Neural cell (in vitro differentiated cells): ENCODE measurements around the gene ZSWIM7. TPM values are rescaled to one million over a fixed set of nuclear protein-coding genes. Genes with fewer than 3 reads are reported as not detected.

Experiments
- H2AFZ ChIP-seq: fragments of 200-600, 300-800 bp; sonication (generic), shearing (Covaris generic); 2 replicates; pipeline ENCODE4 v1.6.0; 2014; ENCODE audit warnings: low read depth, mild to moderate bottlenecking, antibody characterized with exemption, low read length, moderate library complexity
- H3F3A ChIP-seq: fragments of 200-600 bp; shearing (Covaris generic); 2 replicates; pipeline ENCODE4 v1.6.1; 2016; ENCODE audit warnings: mild to moderate bottlenecking, moderate library complexity, mixed read lengths, antibody characterized with exemption, low read length; ENCODE audit not compliant: insufficient read depth, poor library complexity, severe bottlenecking
- H3K27ac ChIP-seq: fragments of 200-600, 300-800 bp; sonication (generic), shearing (Covaris generic); 2 replicates; pipeline ENCODE4 v1.5.1; 2014; ENCODE audit warnings: mild to moderate bottlenecking, low read length, moderate library complexity
- H3K27me3 ChIP-seq: fragments of 300-800, 200-600 bp; sonication (generic), shearing (Covaris generic); 2 replicates; pipeline ENCODE4 v1.6.0; 2014; ENCODE audit warnings: mild to moderate bottlenecking, low read depth, low read length, moderate library complexity; ENCODE audit not compliant: insufficient read depth
- H3K36me3 ChIP-seq: fragments of 300-800, 200-600 bp; sonication (generic), shearing (Covaris generic); 2 replicates; pipeline ENCODE4 v1.5.1; 2014; ENCODE audit warnings: mild to moderate bottlenecking, antibody characterized with exemption, low read length, moderate library complexity; ENCODE audit not compliant: insufficient read depth
- H3K4me2 ChIP-seq: fragments of 300-800, 200-600 bp; sonication (generic), shearing (Covaris generic); 2 replicates; pipeline ENCODE4 v1.6.0; 2014; ENCODE audit warnings: mild to moderate bottlenecking, low read length
- H3K4me3 ChIP-seq: fragments of 300-800, 200-600 bp; sonication (generic), shearing (Covaris generic); 2 replicates; pipeline ENCODE4 v1.5.1; 2014; ENCODE audit warnings: mild to moderate bottlenecking, low read length, moderate library complexity
- H3K79me2 ChIP-seq: fragments of 200-600 bp; shearing (Covaris generic); replicated peaks from 2 replicates; pipeline ENCODE4 v1.6.0; 2014; ENCODE audit warnings: mild to moderate bottlenecking, low read length, moderate library complexity; ENCODE audit not compliant: insufficient read depth
- H3K9ac ChIP-seq: fragments of 300-800, 200-600 bp; sonication (generic), shearing (Covaris generic); 2 replicates; pipeline ENCODE4 v1.6.1; 2016; ENCODE audit warnings: mild to moderate bottlenecking, low read length, mixed read lengths
- H3K9me2 ChIP-seq: fragments of 200-600 bp; shearing (Covaris generic); 2 replicates; pipeline ENCODE4 v1.6.1; 2016; ENCODE audit warnings: mild to moderate bottlenecking, low read length, mixed read lengths; ENCODE audit not compliant: insufficient read depth
- H3K9me3 ChIP-seq: fragments of 200-600, 300-800 bp; sonication (generic), shearing (Covaris generic); 2 replicates; pipeline ENCODE4 v1.6.1; 2016; ENCODE audit warnings: mild to moderate bottlenecking, mixed run types, low read length, moderate library complexity, mixed read lengths
- H4K20me1 ChIP-seq: fragments of 200-600 bp; shearing (Covaris generic); 2 replicates; pipeline ENCODE4 v1.6.1; 2016; ENCODE audit warnings: mild to moderate bottlenecking, mixed run types; ENCODE audit not compliant: insufficient read depth
- EP300 ChIP-seq: fragments of 450-650 bp; conservative IDR thresholded peaks from 2 replicates; pipeline ENCODE4 v1.6.1; 2014; ENCODE audit warnings: antibody characterized with exemption, mild to moderate bottlenecking, moderate library complexity; ENCODE audit not compliant: poor library complexity, severe bottlenecking
- EZH2 ChIP-seq: fragments of 200-600, 300-800 bp; shearing (Covaris generic), sonication (generic); IDR thresholded peaks from 2 replicates; pipeline ENCODE4 v1.6.1; 2014; ENCODE audit warnings: antibody characterized with exemption, low read length, borderline replicate concordance, mild to moderate bottlenecking; ENCODE audit not compliant: insufficient read depth, poor library complexity, severe bottlenecking
- MXI1 ChIP-seq: fragments of 450-650 bp; conservative IDR thresholded peaks from 2 replicates; pipeline ENCODE4 v1.6.1; 2014; ENCODE audit warnings: antibody characterized with exemption, mild to moderate bottlenecking; ENCODE audit not compliant: poor library complexity, severe bottlenecking
- POLR2AphosphoS5 ChIP-seq: IDR thresholded peaks from 2 replicates; pipeline ENCODE4 v1.6.1; 2012
- RAD21 ChIP-seq: fragments of 450-650 bp; conservative IDR thresholded peaks from 2 replicates; pipeline ENCODE4 v1.6.1; 2014; ENCODE audit warnings: antibody characterized with exemption, mild to moderate bottlenecking, moderate library complexity
- SMC3 ChIP-seq: fragments of 450-650 bp; conservative IDR thresholded peaks from 2 replicates; pipeline ENCODE4 v1.6.1; 2014; ENCODE audit warnings: antibody characterized with exemption, mild to moderate bottlenecking, moderate library complexity; ENCODE audit not compliant: poor library complexity
- TAF1 ChIP-seq: IDR thresholded peaks from 2 replicates; pipeline ENCODE4 v1.6.1; 2012; ENCODE audit warnings: low read depth
- polyA plus RNA-seq: library from polyadenylated mRNA; depleted of rRNA; stranded (reverse); fragments of >200 nt; gene quantifications from 2 replicates; pipeline ENCODE4 v1.2.3, GENCODE V29; 2014
- TF ChIP-seq, protein P1 (sequence below): IDR thresholded peaks from 2 replicates; pipeline ENCODE4 v1.6.1; 2012; ENCODE audit warnings: borderline replicate concordance
- TF ChIP-seq, protein P2 (sequence below): fragments of 450-650 bp; IDR thresholded peaks from 2 replicates; pipeline ENCODE4 v1.5.1; 2014; ENCODE audit warnings: antibody characterized with exemption, mild to moderate bottlenecking, moderate library complexity; ENCODE audit not compliant: poor library complexity, severe bottlenecking

ZSWIM7 gene
- polyA plus RNA-seq, 1 donor from 2014 or later, result 34.0 TPM

DNA sequence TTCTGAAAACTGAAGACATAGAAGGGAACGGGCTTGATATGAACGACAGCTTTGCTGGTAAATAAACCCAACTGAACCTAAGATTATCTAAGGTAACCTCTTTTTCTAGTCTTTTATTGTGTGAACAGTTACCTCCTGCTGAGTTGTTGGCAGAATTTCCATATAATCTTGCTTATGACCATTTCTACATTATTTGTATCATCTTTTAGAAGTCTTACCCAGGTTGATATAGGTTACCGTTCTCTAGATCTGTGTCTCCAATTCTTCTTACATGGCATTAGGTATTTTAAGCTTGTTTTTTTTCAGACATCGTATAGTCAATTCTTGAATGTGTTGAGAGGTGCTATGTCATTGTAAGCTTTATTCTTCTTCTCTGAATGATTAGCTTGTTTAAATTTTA, 24.4 kb upstream of the ZSWIM7 start:
- H3K4me2 ChIP-seq, result no peak overlapping the region
- H3K9ac ChIP-seq, result no peak overlapping the region
- no peak overlapping the region for H3K4me3 ChIP-seq
- no peaks in the 10 kb centered on the region for H3K27me3 ChIP-seq
- H2AFZ ChIP-seq, result no peak overlapping the region
- no peaks in the 10 kb centered on the region for H3K9me3 ChIP-seq
- TF ChIP-seq MXI1, result no peak
- no peak for TF ChIP-seq RAD21
- TF ChIP-seq, protein P1, sequence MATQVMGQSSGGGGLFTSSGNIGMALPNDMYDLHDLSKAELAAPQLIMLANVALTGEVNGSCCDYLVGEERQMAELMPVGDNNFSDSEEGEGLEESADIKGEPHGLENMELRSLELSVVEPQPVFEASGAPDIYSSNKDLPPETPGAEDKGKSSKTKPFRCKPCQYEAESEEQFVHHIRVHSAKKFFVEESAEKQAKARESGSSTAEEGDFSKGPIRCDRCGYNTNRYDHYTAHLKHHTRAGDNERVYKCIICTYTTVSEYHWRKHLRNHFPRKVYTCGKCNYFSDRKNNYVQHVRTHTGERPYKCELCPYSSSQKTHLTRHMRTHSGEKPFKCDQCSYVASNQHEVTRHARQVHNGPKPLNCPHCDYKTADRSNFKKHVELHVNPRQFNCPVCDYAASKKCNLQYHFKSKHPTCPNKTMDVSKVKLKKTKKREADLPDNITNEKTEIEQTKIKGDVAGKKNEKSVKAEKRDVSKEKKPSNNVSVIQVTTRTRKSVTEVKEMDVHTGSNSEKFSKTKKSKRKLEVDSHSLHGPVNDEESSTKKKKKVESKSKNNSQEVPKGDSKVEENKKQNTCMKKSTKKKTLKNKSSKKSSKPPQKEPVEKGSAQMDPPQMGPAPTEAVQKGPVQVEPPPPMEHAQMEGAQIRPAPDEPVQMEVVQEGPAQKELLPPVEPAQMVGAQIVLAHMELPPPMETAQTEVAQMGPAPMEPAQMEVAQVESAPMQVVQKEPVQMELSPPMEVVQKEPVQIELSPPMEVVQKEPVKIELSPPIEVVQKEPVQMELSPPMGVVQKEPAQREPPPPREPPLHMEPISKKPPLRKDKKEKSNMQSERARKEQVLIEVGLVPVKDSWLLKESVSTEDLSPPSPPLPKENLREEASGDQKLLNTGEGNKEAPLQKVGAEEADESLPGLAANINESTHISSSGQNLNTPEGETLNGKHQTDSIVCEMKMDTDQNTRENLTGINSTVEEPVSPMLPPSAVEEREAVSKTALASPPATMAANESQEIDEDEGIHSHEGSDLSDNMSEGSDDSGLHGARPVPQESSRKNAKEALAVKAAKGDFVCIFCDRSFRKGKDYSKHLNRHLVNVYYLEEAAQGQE, result no peak
- TF ChIP-seq, protein P2, sequence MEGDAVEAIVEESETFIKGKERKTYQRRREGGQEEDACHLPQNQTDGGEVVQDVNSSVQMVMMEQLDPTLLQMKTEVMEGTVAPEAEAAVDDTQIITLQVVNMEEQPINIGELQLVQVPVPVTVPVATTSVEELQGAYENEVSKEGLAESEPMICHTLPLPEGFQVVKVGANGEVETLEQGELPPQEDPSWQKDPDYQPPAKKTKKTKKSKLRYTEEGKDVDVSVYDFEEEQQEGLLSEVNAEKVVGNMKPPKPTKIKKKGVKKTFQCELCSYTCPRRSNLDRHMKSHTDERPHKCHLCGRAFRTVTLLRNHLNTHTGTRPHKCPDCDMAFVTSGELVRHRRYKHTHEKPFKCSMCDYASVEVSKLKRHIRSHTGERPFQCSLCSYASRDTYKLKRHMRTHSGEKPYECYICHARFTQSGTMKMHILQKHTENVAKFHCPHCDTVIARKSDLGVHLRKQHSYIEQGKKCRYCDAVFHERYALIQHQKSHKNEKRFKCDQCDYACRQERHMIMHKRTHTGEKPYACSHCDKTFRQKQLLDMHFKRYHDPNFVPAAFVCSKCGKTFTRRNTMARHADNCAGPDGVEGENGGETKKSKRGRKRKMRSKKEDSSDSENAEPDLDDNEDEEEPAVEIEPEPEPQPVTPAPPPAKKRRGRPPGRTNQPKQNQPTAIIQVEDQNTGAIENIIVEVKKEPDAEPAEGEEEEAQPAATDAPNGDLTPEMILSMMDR, result no peak
- H4K20me1 ChIP-seq, result no peaks in the 10 kb centered on the region
- H3K36me3 ChIP-seq, result peaks cover 13% of the 10 kb centered on the region
- no peaks in the 10 kb centered on the region for H3K9me2 ChIP-seq
- H3F3A ChIP-seq, result no peaks in the 10 kb centered on the region
- no peak overlapping the region for H3K27ac ChIP-seq
- no peaks in the 10 kb centered on the region for H3K79me2 ChIP-seq

DNA sequence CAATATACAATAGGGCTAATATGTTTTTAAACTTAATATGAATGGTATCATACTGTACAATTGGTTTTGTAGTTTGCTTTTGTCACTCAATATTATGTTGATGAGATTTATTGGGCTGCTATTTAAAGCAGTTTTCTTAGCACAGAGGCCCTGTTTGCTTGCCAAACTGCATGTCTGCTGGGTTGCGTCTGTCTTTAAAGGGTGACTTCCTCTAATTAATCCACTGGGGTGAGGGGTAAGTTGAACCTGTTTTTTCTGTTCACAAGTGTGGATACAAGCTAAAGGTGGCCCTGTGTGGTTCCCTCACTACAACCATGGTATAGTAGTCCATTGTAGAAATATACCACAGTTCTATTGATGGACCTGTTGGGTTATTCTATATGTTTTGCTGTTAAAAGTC, 19.8 kb upstream of the ZSWIM7 start:
- Histone ChIP-seq H3K27ac (no peak overlapping the region), H3K27me3 (no peaks in the 10 kb centered on the region), H3K36me3 (no peaks in the 10 kb centered on the region), H3K9ac (no peak overlapping the region), H3K9me2 (no peaks in the 10 kb centered on the region), H3K4me3 (no peak overlapping the region), H4K20me1 (no peaks in the 10 kb centered on the region), H3F3A (no peaks in the 10 kb centered on the region), H3K4me2 (no peak overlapping the region), H3K9me3 (no peaks in the 10 kb centered on the region), H2AFZ (no peak overlapping the region), H3K79me2 (no peaks in the 10 kb centered on the region)
- TF ChIP-seq EP300, result no peak
- no peak for TF ChIP-seq SMC3
- TF ChIP-seq RAD21, result no peak
- TF ChIP-seq EZH2, result no peak
- TF ChIP-seq MXI1, result no peak
- TF ChIP-seq, protein P1, result no peak
- TF ChIP-seq POLR2AphosphoS5, result no peak
- TF ChIP-seq, protein P2, result no peak
- no peak for TF ChIP-seq TAF1
